ENCODE data around the gene SLC2A1. TPM values are rescaled to one million over a fixed set of nuclear protein-coding genes. Genes with fewer than 3 reads are reported as not detected.
A peak's percentile ranks its signal among the peaks of the same experiment; 100 is the strongest.

Gene SLC2A1
- total and polyA plus RNA-seq, 9 of the 15 experiments (the other 6 are each of a cell fraction or from before 2014, with no cell fraction given), result 12.6 to 153 (median 48.0) TPM

DNA sequence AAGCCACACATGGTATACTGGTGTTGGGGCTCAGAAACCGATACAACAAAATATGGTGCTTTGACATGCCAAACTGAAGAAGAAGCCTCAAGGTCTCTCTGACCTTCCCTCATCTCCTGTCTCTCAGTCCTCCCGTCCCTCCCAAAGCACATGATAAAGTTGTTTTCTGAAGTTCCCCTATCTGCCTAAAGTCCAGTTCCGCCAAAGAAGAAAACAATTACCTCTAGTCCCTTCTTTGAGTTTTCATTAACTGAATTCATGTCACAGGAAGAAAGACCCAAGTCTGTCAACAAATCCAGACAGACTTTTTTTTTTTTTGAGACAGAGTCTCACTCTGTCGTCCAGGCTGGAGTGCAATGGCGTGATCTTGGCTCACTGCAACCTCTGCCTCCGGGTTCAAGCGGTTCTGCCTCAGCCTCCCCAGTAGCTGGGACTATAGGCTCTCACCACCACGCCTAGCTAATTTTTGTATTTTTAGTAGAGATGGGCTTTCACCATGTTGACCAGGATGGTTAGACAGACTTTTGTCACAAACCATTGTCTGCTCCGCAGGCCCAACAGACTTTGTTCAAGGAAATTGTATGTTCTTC lies 32.2 kb upstream of the SLC2A1 start:
- no peak overlapping the region for H3K9ac ChIP-seq (ENCODE audit: insufficient read depth in 1 of 2, low read depth in 2 of 2, low read length in 2 of 2)
- H3K27me3 ChIP-seq (ENCODE audit: control insufficient read depth in 2 of 2, insufficient read depth in 2 of 2, low read length in 2 of 2), result no peaks in the 10 kb centered on the region
- H3K4me1 ChIP-seq (replicated peaks in 1 of 2; ENCODE audit: control insufficient read depth in 2 of 2, insufficient read depth in 2 of 2, low read length in 2 of 2), result peaks cover 0 to 3% of the 10 kb centered on the region in 2 experiments; a peak in 1 of 5 replicates
- H3K27ac ChIP-seq (ENCODE audit: extremely low read depth, low read depth, low read length), result no peak overlapping the region
- H3K4me3 ChIP-seq, result no peak overlapping the region
- POLR2A ChIA-PET, result interaction anchor here (0.6 kb wide), 1 partner anchor 87 kb away, joined by 4 read pairs; no protein-coding TSS in a partner anchor
- no peaks in the 10 kb centered on the region for H4K20me1 ChIP-seq (replicated peaks; ENCODE audit: control insufficient read depth, insufficient read depth, low read length)
- no peak; the same call in 2 of the 3 replicates for ATAC-seq
- BruUV-seq (replicated peaks), result no TSS peak
- H3K9me3 ChIP-seq (replicated peaks; ENCODE audit: control insufficient read depth, insufficient read depth, low read depth, low read length), result no peaks in the 10 kb centered on the region; the same call in 1 of the 2 replicates
- no peaks in the 10 kb centered on the region for H3K9me1 ChIP-seq (ENCODE audit: control insufficient read depth, insufficient read depth, low read length)
- 53% methylated on average over 9 of the region's 9 CpGs for WGBS (ENCODE audit: insufficient coverage, low coverage, missing lambda C conversion rate)
- H3K36me3 ChIP-seq (ENCODE audit: control insufficient read depth, insufficient read depth, low read length), result no peaks in the 10 kb centered on the region
- intact Hi-C loops (cut with micrococcal nuclease) (no loop called here), in situ Hi-C loops (cut with MboI) (no loop called here)
- CTCF ChIA-PET (ENCODE audit: low intra/inter-chr PET ratio), result no interaction called here
- no peaks in the 10 kb centered on the region for H3K79me2 ChIP-seq (ENCODE audit: control insufficient read depth, insufficient read depth, low read length)
- FAIRE-seq, result no peak
- DNase-seq (ENCODE audit: extremely low read depth in 1 of 4, low spot score in 3 of 4), result no peak
- H3K4me2 ChIP-seq (ENCODE audit: insufficient read depth, low read length), result no peak overlapping the region
- H2AFZ ChIP-seq (ENCODE audit: low read depth, low read length), result peak overlapping the region; percentile 49; the same call in 1 of the 2 replicates
- TF ChIP-seq ZNF586 (CRISPR knock-in tag; conservative IDR thresholded peaks at IDR 0.05) (no peak), POLR2A (conservative IDR thresholded peaks at IDR 0.05) (no peak), FOS (IDR thresholded peaks at IDR 0.05; ENCODE audit: extremely low read depth, insufficient read length) (no peak), DMBX1 (CRISPR knock-in tag; IDR thresholded peaks at IDR 0.05; ENCODE audit: borderline replicate concordance) (no peak), ZNF23 (CRISPR knock-in tag; IDR thresholded peaks at IDR 0.05) (no peak), TBP (optimal IDR thresholded peaks at IDR 0.05; ENCODE audit: low read depth, low read length) (no peak), FOXK1 (CRISPR knock-in tag; IDR thresholded peaks at IDR 0.05; ENCODE audit: borderline replicate concordance) (no peak)
- TF ChIP-seq, protein P1, sequence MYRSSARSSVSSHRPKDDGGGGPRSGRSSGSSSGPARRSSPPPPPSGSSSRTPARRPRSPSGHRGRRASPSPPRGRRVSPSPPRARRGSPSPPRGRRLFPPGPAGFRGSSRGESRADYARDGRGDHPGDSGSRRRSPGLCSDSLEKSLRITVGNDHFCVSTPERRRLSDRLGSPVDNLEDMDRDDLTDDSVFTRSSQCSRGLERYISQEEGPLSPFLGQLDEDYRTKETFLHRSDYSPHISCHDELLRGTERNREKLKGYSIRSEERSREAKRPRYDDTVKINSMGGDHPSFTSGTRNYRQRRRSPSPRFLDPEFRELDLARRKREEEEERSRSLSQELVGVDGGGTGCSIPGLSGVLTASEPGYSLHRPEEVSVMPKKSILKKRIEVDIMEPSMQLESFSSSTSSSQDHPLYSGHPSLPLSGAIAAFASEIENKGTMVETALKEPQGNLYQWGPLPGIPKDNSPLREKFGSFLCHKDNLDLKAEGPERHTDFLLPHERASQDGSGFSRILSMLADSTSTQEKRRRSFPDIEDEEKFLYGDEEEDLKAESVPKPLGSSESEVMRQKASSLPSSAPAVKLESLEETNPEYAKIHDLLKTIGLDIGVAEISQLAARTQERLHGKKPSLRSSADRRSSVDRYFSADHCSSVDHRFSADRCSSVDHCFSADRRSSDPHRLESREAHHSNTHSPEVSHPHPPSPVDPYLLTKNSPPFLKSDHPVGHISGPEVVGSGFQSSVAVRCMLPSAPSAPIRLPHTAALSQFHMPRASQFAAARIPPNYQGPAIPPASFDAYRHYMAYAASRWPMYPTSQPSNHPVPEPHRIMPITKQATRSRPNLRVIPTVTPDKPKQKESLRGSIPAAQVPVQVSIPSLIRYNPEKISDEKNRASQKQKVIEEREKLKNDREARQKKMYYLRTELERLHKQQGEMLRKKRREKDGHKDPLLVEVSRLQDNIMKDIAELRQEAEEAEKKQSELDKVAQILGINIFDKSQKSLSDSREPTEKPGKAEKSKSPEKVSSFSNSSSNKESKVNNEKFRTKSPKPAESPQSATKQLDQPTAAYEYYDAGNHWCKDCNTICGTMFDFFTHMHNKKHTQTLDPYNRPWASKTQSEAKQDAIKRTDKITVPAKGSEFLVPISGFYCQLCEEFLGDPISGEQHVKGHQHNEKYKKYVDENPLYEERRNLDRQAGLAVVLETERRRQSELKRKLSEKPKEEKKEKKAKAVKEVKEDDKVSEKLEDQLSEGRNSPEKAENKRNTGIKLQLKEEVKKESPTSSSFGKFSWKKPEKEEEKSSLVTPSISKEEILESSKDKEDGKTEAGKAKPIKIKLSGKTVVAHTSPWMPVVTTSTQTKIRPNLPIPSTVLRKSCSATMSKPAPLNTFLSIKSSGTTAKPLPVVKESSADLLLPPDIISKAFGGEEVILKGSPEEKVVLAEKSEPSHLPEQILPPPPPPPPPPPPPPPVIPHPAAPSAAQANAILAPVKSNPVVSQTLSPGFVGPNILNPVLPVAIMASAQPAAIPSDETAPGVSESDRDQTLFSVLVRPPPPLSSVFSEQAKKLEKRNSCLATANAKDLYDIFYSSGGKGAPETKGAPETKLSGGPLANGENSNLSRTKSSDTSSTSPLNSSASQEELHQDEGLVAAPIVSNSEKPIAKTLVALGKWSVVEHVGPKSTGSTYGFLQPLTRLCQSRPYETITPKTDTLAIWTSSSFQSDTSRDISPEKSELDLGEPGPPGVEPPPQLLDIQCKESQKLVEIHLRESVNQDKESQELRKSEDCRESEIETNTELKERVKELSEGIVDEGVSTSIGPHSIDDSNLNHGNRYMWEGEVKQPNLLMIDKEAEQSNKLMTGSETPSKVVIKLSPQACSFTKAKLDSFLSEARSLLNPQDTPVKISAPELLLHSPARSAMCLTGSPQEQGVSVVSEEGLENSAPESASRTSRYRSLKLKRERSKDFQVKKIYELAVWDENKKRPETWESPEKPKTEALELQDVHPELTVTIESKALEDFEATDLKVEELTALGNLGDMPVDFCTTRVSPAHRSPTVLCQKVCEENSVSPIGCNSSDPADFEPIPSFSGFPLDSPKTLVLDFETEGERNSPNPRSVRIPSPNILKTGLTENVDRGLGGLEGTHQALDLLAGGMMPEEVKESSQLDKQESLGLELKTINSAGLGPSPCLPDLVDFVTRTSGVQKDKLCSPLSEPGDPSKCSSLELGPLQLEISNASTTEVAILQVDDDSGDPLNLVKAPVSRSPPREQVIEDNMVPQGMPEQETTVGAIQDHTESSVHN (IDR thresholded peaks at IDR 0.05; ENCODE audit: borderline replicate concordance in 1 of 2, low read depth in 1 of 2), result no peak
- TF ChIP-seq, protein P2, sequence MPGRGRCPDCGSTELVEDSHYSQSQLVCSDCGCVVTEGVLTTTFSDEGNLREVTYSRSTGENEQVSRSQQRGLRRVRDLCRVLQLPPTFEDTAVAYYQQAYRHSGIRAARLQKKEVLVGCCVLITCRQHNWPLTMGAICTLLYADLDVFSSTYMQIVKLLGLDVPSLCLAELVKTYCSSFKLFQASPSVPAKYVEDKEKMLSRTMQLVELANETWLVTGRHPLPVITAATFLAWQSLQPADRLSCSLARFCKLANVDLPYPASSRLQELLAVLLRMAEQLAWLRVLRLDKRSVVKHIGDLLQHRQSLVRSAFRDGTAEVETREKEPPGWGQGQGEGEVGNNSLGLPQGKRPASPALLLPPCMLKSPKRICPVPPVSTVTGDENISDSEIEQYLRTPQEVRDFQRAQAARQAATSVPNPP (IDR thresholded peaks at IDR 0.05; ENCODE audit: borderline replicate concordance, insufficient read depth, insufficient read length), result no peak
